Caco-2 (cell line): ENCODE results near the gene AZGP1. TPM values are rescaled to one million over a fixed set of nuclear protein-coding genes. Genes with fewer than 3 reads are reported as not detected.
A peak's percentile ranks its signal among the peaks of the same experiment; 100 is the strongest.

Experiments used
- BruUV-seq: library from RNA; stranded (reverse); fragments of 400-500 nt; replicated peaks from 2 replicates; lab custom pipeline; 2021; lab: Mats Ljungman, UMichigan
- CTCF ChIA-PET: fragments of 300-600 bp; sonication (Branson Sonifier 250); formaldehyde crosslinking; loops from one replicate; lab custom pipeline; 2022; ENCODE audit warnings: antibody characterized with exemption; lab: Charles Lee
- POLR2A ChIA-PET: fragments of 300-600 bp; sonication (Branson Sonifier 250); formaldehyde crosslinking; loops from one replicate; lab custom pipeline; 2022; ENCODE audit warnings: antibody characterized with exemption; lab: Charles Lee
- DNase-seq, 2 experiments: peaks; one replicate each; pipeline versions ENCODE4 v3.0.0 to v3.0.0-alpha.2; 2020 to 2022
- H3K27me3 ChIP-seq: replicated peaks from 2 replicates; pipeline ENCODE4 v1.6.0; 2011; ENCODE audit warnings: low read length; ENCODE audit not compliant: control insufficient read depth, insufficient read depth
- H3K36me3 ChIP-seq: 2 replicates; pipeline ENCODE4 v1.5.1; 2011; ENCODE audit warnings: low read length; ENCODE audit not compliant: control insufficient read depth, insufficient read depth
- H3K4me1 ChIP-seq: fragments of 250-450 bp; sonication (Bioruptor Pico); 2 replicates; pipeline ENCODE4 v1.5.1; 2020; ENCODE audit warnings: mild to moderate bottlenecking
- H3K4me3 ChIP-seq: 2 replicates; pipeline ENCODE4 v1.5.1; 2011; ENCODE audit warnings: low read depth, mild to moderate bottlenecking, control low read depth, low read length
- H3K9me3 ChIP-seq: fragments of 250-450 bp; sonication (Bioruptor Pico); 2 replicates; pipeline ENCODE4 v1.5.1; 2020; ENCODE audit warnings: mild to moderate bottlenecking, moderate library complexity
- H3K27ac Mint-ChIP-seq: one replicate; pipeline ENCODE4 v1.8.0; 2022; ENCODE audit warnings: mixed read lengths; ENCODE audit not compliant: unreplicated experiment
- H3K27me3 Mint-ChIP-seq: one replicate; pipeline ENCODE4 v1.8.0; 2022; ENCODE audit warnings: mixed read lengths; ENCODE audit not compliant: insufficient read depth, unreplicated experiment
- H3K36me3 Mint-ChIP-seq: one replicate; pipeline ENCODE4 v1.8.0; 2022; ENCODE audit warnings: mild to moderate bottlenecking, mixed read lengths; ENCODE audit not compliant: insufficient read depth, unreplicated experiment
- H3K4me1 Mint-ChIP-seq: one replicate; pipeline ENCODE4 v1.8.0; 2022; ENCODE audit warnings: low read depth, mixed read lengths; ENCODE audit not compliant: unreplicated experiment
- H3K4me3 Mint-ChIP-seq: one replicate; pipeline ENCODE4 v1.8.0; 2022; ENCODE audit warnings: mild to moderate bottlenecking, moderate library complexity, mixed read lengths; ENCODE audit not compliant: unreplicated experiment
- H3K9me3 Mint-ChIP-seq: one replicate; pipeline ENCODE4 v1.8.0; 2022; ENCODE audit warnings: mixed read lengths; ENCODE audit not compliant: unreplicated experiment
- CTCF ChIP-seq, 2 experiments: fragments of 200-600 bp in 1 of 2; IDR thresholded peaks; 1 replicate in 1 of 2; 2 replicates in 1 of 2; pipeline versions ENCODE4 v1.5.1 to v1.8.0; 2011 to 2022; ENCODE audit warnings: antibody characterized with exemption in 1 of 2, control low read depth in 1 of 2, inconsistent platforms in 1 of 2, low read depth in 1 of 2, low read length in 1 of 2, mild to moderate bottlenecking in 1 of 2, moderate library complexity in 1 of 2; ENCODE audit not compliant: insufficient read depth in 1 of 2, severe bottlenecking in 1 of 2, unreplicated experiment in 1 of 2
- intact Hi-C: fragments of 100-400 bp; cut with micrococcal nuclease; formaldehyde crosslinking; loops from one replicate; pipeline ENCODE4 v1.10.0; 2022; ENCODE audit not compliant: unreplicated experiment
- total RNA-seq: library from RNA; stranded (reverse); gene quantifications from 2 replicates; pipeline ENCODE4 v1.2.3, GENCODE V29; 2022

The AZGP1 gene
- total RNA-seq, 1 experiment from 2014 or later = not detected

- H3K4me3 ChIP-seq = no peak overlapping the region
- Mint-ChIP-seq H3K9me3 (no peaks in the 10 kb centered on the region), H3K27ac (no peak overlapping the region), H3K4me1 (peaks cover 13% of the 10 kb centered on the region), H3K27me3 (no peaks in the 10 kb centered on the region), H3K4me3 (no peak overlapping the region), H3K36me3 (peaks cover 83% of the 10 kb centered on the region)
- intact Hi-C loops = no loop called here
- peaks cover 3% of the 10 kb centered on the region for H3K4me1 ChIP-seq
- TF ChIP-seq CTCF (IDR thresholded peaks at IDR 0.05; ENCODE audit: insufficient read depth in 1 of 2, low read depth in 1 of 2, low read length in 1 of 2, severe bottlenecking in 1 of 2, unreplicated experiment in 1 of 2) = no peak
- H3K36me3 ChIP-seq = peaks cover 2% of the 10 kb centered on the region; the same call in 1 of the 2 replicates
- no peaks in the 10 kb centered on the region for H3K27me3 ChIP-seq
- CTCF ChIA-PET = interaction anchor here (0.7 to 0.9 kb wide), 2 partner anchors 109 to 1891 kb away, joined by 3 read pairs; no protein-coding TSS in a partner anchor
- H3K9me3 ChIP-seq = no peaks in the 10 kb centered on the region
- POLR2A ChIA-PET = interaction anchor here (0.9 kb wide), 1 partner anchor 58 kb away, joined by 3 read pairs; no protein-coding TSS in a partner anchor
- DNase-seq = peak; percentile 64 to 71
- BruUV-seq = no TSS peak
These were observed 46.8 kb upstream of the AZGP1 start for GRCh38 chr7:100022621-100023020.

GRCh38 chr7:100021297-100021696 lies 45.5 kb upstream of the AZGP1 start:
- Mint-ChIP-seq H3K36me3 (peaks cover 76% of the 10 kb centered on the region), H3K27ac (no peak overlapping the region), H3K4me3 (no peak overlapping the region), H3K27me3 (no peaks in the 10 kb centered on the region), H3K9me3 (no peaks in the 10 kb centered on the region), H3K4me1 (peaks cover 18% of the 10 kb centered on the region)
- BruUV-seq = no TSS peak
- Histone ChIP-seq H3K4me3 (no peak overlapping the region), H3K9me3 (no peaks in the 10 kb centered on the region), H3K27me3 (no peaks in the 10 kb centered on the region), H3K4me1 (peaks cover 13% of the 10 kb centered on the region), H3K36me3 (peaks cover 2% of the 10 kb centered on the region; the same call in 1 of the 2 replicates)
- intact Hi-C loops = no loop called here
- TF ChIP-seq CTCF (IDR thresholded peaks at IDR 0.05; ENCODE audit: insufficient read depth in 1 of 2, low read depth in 1 of 2, low read length in 1 of 2, severe bottlenecking in 1 of 2, unreplicated experiment in 1 of 2) = no peak
- CTCF ChIA-PET = interaction anchor here (1.0 to 1.1 kb wide), 2 partner anchors 18 to 33 kb away, joined by 3 read pairs; no protein-coding TSS in a partner anchor
- DNase-seq = no peak
- POLR2A ChIA-PET = interaction anchor here (0.6 to 1.4 kb wide), 2 partner anchors 8 to 17 kb away, joined by 4 to 5 read pairs; no protein-coding TSS in a partner anchor

DNA sequence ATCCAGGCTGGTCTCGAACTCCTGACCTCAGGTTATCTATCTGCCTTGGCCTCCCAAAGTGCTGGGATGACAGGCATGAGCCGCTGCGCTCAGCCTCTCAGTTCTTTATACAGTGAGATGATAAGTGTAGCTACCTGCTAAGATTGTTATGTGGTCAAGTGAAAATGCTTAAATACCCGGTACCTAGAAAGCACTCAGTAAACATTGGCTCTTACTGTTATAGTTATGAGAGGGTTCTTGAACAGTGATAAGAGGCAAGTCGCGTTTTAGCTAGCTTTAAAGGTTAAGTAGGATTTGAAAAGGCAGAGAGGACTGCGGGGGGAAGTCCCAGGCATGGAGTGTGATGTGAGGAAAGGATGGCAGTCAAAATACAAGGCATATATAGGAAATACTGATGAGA lies 44.1 kb upstream of the AZGP1 start:
- Mint-ChIP-seq H3K4me1 (peaks cover 20% of the 10 kb centered on the region), H3K27me3 (no peaks in the 10 kb centered on the region), H3K36me3 (peaks cover 76% of the 10 kb centered on the region), H3K4me3 (no peak overlapping the region), H3K27ac (peak overlapping the region; percentile 4), H3K9me3 (no peaks in the 10 kb centered on the region)
- Histone ChIP-seq H3K4me1 (peaks cover 18% of the 10 kb centered on the region), H3K4me3 (no peak overlapping the region), H3K9me3 (no peaks in the 10 kb centered on the region), H3K36me3 (peaks cover 2% of the 10 kb centered on the region; the same call in 1 of the 2 replicates), H3K27me3 (no peaks in the 10 kb centered on the region)
- TF ChIP-seq CTCF (IDR thresholded peaks at IDR 0.05; ENCODE audit: insufficient read depth in 1 of 2, low read depth in 1 of 2, low read length in 1 of 2, severe bottlenecking in 1 of 2, unreplicated experiment in 1 of 2) = no peak
- BruUV-seq = no TSS peak
- ChIA-PET CTCF (no interaction called here), POLR2A (interaction anchor here (1.4 kb wide), 1 partner anchor 9 kb away, joined by 4 read pairs; no protein-coding TSS in a partner anchor)
- intact Hi-C loops = no loop called here
- DNase-seq = no peak
